H1 (cell line): ENCODE measurements around the gene CDH22. TPM values are rescaled to one million over a fixed set of nuclear protein-coding genes. Genes with fewer than 3 reads are reported as not detected.

ENCODE experiments used
- CTCF ChIA-PET: fragments of 300-600 bp; sonication (Branson Sonifier 250); formaldehyde crosslinking; loops from one replicate; lab custom pipeline; 2021; ENCODE audit not compliant: partially characterized antibody; lab: Charles Lee
- POLR2A ChIA-PET: fragments of 300-600 bp; sonication (Branson Sonifier 250); formaldehyde crosslinking; loops from one replicate; lab custom pipeline; 2021; ENCODE audit warnings: inconsistent platforms; ENCODE audit not compliant: partially characterized antibody; lab: Charles Lee
- DNase-seq, 2 experiments: peaks; one replicate each; pipeline versions ENCODE4 v3.0.0 to v3.0.0-alpha.2; 2010 to 2022; ENCODE audit warnings: low spot score in 2 of 2, low read depth in 1 of 2, mixed read lengths in 1 of 2
- FAIRE-seq: peaks from 2 replicates; lab custom pipeline; 2011; peaks lifted over from hg19 to GRCh38; lab: Jason Lieb, UNC
- H2AFZ ChIP-seq: 2 replicates; pipeline ENCODE4 v1.8.1; 2012; ENCODE audit warnings: low read length, inconsistent platforms
- H2AK5ac ChIP-seq: 2 replicates; pipeline ENCODE4 v1.6.1; 2013; ENCODE audit warnings: low read depth, low read length
- H2BK120ac ChIP-seq: replicated peaks from 2 replicates; pipeline ENCODE3; 2013; ENCODE audit warnings: low read depth, low read length, inconsistent platforms
- H2BK12ac ChIP-seq: 2 replicates; pipeline ENCODE4 v1.6.1; 2013; ENCODE audit warnings: low read depth, low read length
- H2BK15ac ChIP-seq: 2 replicates; pipeline ENCODE4 v1.6.1; 2013; ENCODE audit warnings: low read length
- H2BK20ac ChIP-seq: 2 replicates; pipeline ENCODE4 v1.6.1; 2013; ENCODE audit warnings: low read length
- H2BK5ac ChIP-seq: 2 replicates; pipeline ENCODE4 v1.6.1; 2013; ENCODE audit warnings: low read depth, low read length
- H3K14ac ChIP-seq: 2 replicates; pipeline ENCODE4 v1.6.1; 2013; ENCODE audit warnings: inconsistent platforms; ENCODE audit not compliant: insufficient read length
- H3K18ac ChIP-seq: 2 replicates; pipeline ENCODE4 v1.6.1; 2013; ENCODE audit warnings: low read length; ENCODE audit errors: extremely low read depth
- H3K23ac ChIP-seq: 2 replicates; pipeline ENCODE4 v1.6.1; 2013; ENCODE audit warnings: inconsistent platforms; ENCODE audit not compliant: insufficient read length
- H3K23me2 ChIP-seq: 2 replicates; pipeline ENCODE4 v1.6.1; 2013; ENCODE audit warnings: low read depth, low read length
- H3K27ac ChIP-seq: 2 replicates; pipeline ENCODE4 v1.6.1; 2011; ENCODE audit warnings: low read depth, low read length, inconsistent platforms
- H3K27me3 ChIP-seq, 4 experiments: replicated peaks in 1 of 4; 1 replicate in 1 of 4; 2 replicates in 3 of 4; pipeline versions ENCODE4 v1.6.1 to v1.8.1; 2011 to 2013; ENCODE audit warnings: low read length in 3 of 4, mild to moderate bottlenecking in 3 of 4, inconsistent platforms in 2 of 4, mixed read lengths in 2 of 4, moderate library complexity in 1 of 4; ENCODE audit not compliant: control insufficient read depth in 3 of 4, insufficient read depth in 3 of 4; ENCODE audit errors: extremely low read depth in 1 of 4
- H3K36me3 ChIP-seq, 4 experiments: 2 replicates each; pipeline versions ENCODE4 v1.6.1 to v1.8.1; 2011 to 2013; ENCODE audit warnings: mild to moderate bottlenecking in 4 of 4, low read length in 3 of 4, moderate library complexity in 2 of 4, control low read depth in 1 of 4, inconsistent platforms in 1 of 4; ENCODE audit not compliant: insufficient read depth in 4 of 4, control insufficient read depth in 2 of 4
- H3K4ac ChIP-seq: replicated peaks from 2 replicates; pipeline ENCODE3; 2013; ENCODE audit warnings: low read length, low read depth, mixed read lengths, inconsistent platforms; ENCODE audit not compliant: insufficient read length
- H3K4me1 ChIP-seq, 4 experiments: replicated peaks in 1 of 4; 1 replicate in 1 of 4; 2 replicates in 3 of 4; pipeline versions ENCODE4 v1.6.1 to v1.8.1; 2011 to 2013; ENCODE audit warnings: low read length in 3 of 4, inconsistent platforms in 2 of 4, mixed read lengths in 1 of 4; ENCODE audit not compliant: insufficient read depth in 4 of 4, control insufficient read depth in 3 of 4
- H3K4me2 ChIP-seq, 2 experiments: 2 replicates each; pipeline versions ENCODE4 v1.6.1 to v1.8.1; 2011 to 2013; ENCODE audit warnings: low read depth in 2 of 2, low read length in 2 of 2, control low read depth in 1 of 2, inconsistent platforms in 1 of 2, mild to moderate bottlenecking in 1 of 2; ENCODE audit not compliant: insufficient read depth in 1 of 2
- H3K4me3 ChIP-seq, 4 experiments: fragments of 200-600, 300-600 bp in 1 of 4; sonication (generic), shearing (Covaris generic), sonication (Bioruptor Twin) in 1 of 4; 2 replicates each; pipeline versions ENCODE4 v1.5.1 to v1.8.1; 2011 to 2016; ENCODE audit warnings: low read length in 4 of 4, low read depth in 3 of 4, control low read depth in 2 of 4, inconsistent platforms in 2 of 4, mild to moderate bottlenecking in 2 of 4, mixed read lengths in 1 of 4, moderate library complexity in 1 of 4; ENCODE audit not compliant: insufficient read depth in 2 of 4; ENCODE audit errors: extremely low read depth in 1 of 4
- H3K56ac ChIP-seq: replicated peaks from 2 replicates; pipeline ENCODE3; 2013; ENCODE audit warnings: low read depth, mild to moderate bottlenecking, mixed read lengths, low read length, inconsistent platforms; ENCODE audit not compliant: insufficient read length
- H3K79me1 ChIP-seq: 2 replicates; pipeline ENCODE4 v1.6.1; 2013; ENCODE audit warnings: low read depth, low read length, control low read depth
- H3K79me2 ChIP-seq, 2 experiments: 2 replicates each; pipeline versions ENCODE4 v1.6.1 to v1.8.1; 2012 to 2013; ENCODE audit warnings: low read length in 2 of 2, mild to moderate bottlenecking in 2 of 2, inconsistent platforms in 1 of 2; ENCODE audit not compliant: insufficient read depth in 2 of 2, control insufficient read depth in 1 of 2
- H3K9ac ChIP-seq, 4 experiments: replicated peaks in 1 of 4; 1 replicate in 1 of 4; 2 replicates in 3 of 4; pipeline versions ENCODE4 v1.6.1 to v1.8.1; 2011 to 2013; ENCODE audit warnings: low read depth in 3 of 4, low read length in 3 of 4, control low read depth in 2 of 4, mild to moderate bottlenecking in 2 of 4, moderate library complexity in 2 of 4, inconsistent platforms in 1 of 4; ENCODE audit errors: extremely low read depth in 1 of 4
- H3K9me3 ChIP-seq, 2 experiments: 2 replicates each; pipeline versions ENCODE4 v1.6.1 to v1.8.1; 2012 to 2013; ENCODE audit warnings: mild to moderate bottlenecking in 2 of 2, moderate library complexity in 2 of 2, control low read depth in 1 of 2, inconsistent platforms in 1 of 2, low read depth in 1 of 2, low read length in 1 of 2, mixed read lengths in 1 of 2; ENCODE audit not compliant: insufficient read depth in 2 of 2
- H4K20me1 ChIP-seq, 2 experiments: replicated peaks in 1 of 2; 2 replicates each; pipeline versions ENCODE3 to v1.8.1; 2011 to 2013; ENCODE audit warnings: inconsistent platforms in 2 of 2, low read length in 2 of 2, mild to moderate bottlenecking in 1 of 2; ENCODE audit not compliant: insufficient read depth in 2 of 2, control insufficient read depth in 1 of 2
- H4K5ac ChIP-seq: 2 replicates; pipeline ENCODE4 v1.6.1; 2013; ENCODE audit warnings: low read length, low read depth, mixed read lengths, inconsistent platforms; ENCODE audit not compliant: insufficient read length
- H4K8ac ChIP-seq: 2 replicates; pipeline ENCODE4 v1.8.0; 2013; ENCODE audit warnings: mild to moderate bottlenecking, moderate library complexity, low read length, inconsistent platforms; ENCODE audit not compliant: insufficient read depth; ENCODE audit errors: extremely low read depth
- H4K91ac ChIP-seq: replicated peaks from 2 replicates; pipeline ENCODE3; 2013; ENCODE audit warnings: low read length, mixed read lengths, inconsistent platforms; ENCODE audit not compliant: insufficient read length
- BRCA1 ChIP-seq: IDR thresholded peaks from 2 replicates; pipeline ENCODE4 v1.6.1; 2012; ENCODE audit warnings: low read depth, low read length, improper control_type of control experiment
- CBX5 ChIP-seq: fragments of 300-800, 300-1000 bp; sonication (generic); IDR thresholded peaks from 2 replicates; pipeline ENCODE4 v1.7.1; 2016; ENCODE audit warnings: antibody characterized with exemption, low read length, low read depth
- CREB1 ChIP-seq: IDR thresholded peaks from 2 replicates; pipeline ENCODE4 v1.6.1; 2012; ENCODE audit warnings: inconsistent platforms
- CTCF ChIP-seq, 3 experiments: IDR thresholded peaks; 1 replicate in 2 of 3; 2 replicates in 1 of 3; pipeline versions ENCODE4 v1.5.1 to v1.6.1; 2011; ENCODE audit warnings: low read length in 3 of 3, mild to moderate bottlenecking in 3 of 3, inconsistent platforms in 2 of 3, low read depth in 1 of 3, moderate library complexity in 1 of 3; ENCODE audit not compliant: insufficient read depth in 1 of 3; ENCODE audit errors: control extremely low read depth in 1 of 3
- HDAC2 ChIP-seq, 2 experiments: fragments of 300-600 bp in 1 of 2; sonication (generic) in 1 of 2; IDR thresholded peaks; 2 replicates each; pipeline ENCODE4 v1.6.1; 2011 to 2012; ENCODE audit warnings: low read depth in 2 of 2, low read length in 2 of 2, mild to moderate bottlenecking in 2 of 2, moderate library complexity in 2 of 2, borderline replicate concordance in 1 of 2, inconsistent platforms in 1 of 2
- KDM1A ChIP-seq: fragments of 200-600, 300-600 bp; sonication (generic); IDR thresholded peaks from 2 replicates; pipeline ENCODE4 v1.7.1; 2016; ENCODE audit warnings: mild to moderate bottlenecking, low read length, borderline replicate concordance
- SIRT6 ChIP-seq: IDR thresholded peaks from one replicate; pipeline ENCODE4 v1.7.1; 2012; ENCODE audit warnings: low read length, inconsistent platforms
- SUZ12 ChIP-seq: fragments of 200-600 bp; sonication (generic); IDR thresholded peaks from 2 replicates; pipeline ENCODE4 v1.6.1; 2012; ENCODE audit warnings: mild to moderate bottlenecking, inconsistent platforms, low read length, moderate library complexity, mixed read lengths
- TEAD4 ChIP-seq: IDR thresholded peaks from 2 replicates; pipeline ENCODE4 v1.6.1; 2012; ENCODE audit warnings: low read depth, low read length, inconsistent platforms, mixed read lengths
- WGBS, 2 experiments: shearing (Covaris generic) in 1 of 2; methylation state at CpG; one replicate each; pipeline versions ENCODE4 v1.1.6 to v1.1.7; 2013 to 2015; ENCODE audit warnings: low lambda C conversion rate in 2 of 2, mixed read lengths in 2 of 2, inconsistent platforms in 1 of 2, low coverage in 1 of 2, missing lambda C conversion rate in 1 of 2; ENCODE audit not compliant: insufficient replicate concordance in 2 of 2, insufficient coverage in 1 of 2, insufficient read length in 1 of 2; ENCODE audit errors: extremely low coverage in 1 of 2, missing lambda C conversion rate in 1 of 2; 5-methylcytosine and 5-hydroxymethylcytosine counted together
- polyA plus RNA-seq, 7 experiments: library from polyadenylated mRNA; depleted of rRNA in 3 of 7; stranded (reverse) in 5 of 7; unstranded in 2 of 7; fragments of >200 nt in 5 of 7; fragments of 200-250 nt in 2 of 7; gene quantifications; 1 replicate in 5 of 7; 2 replicates in 1 of 7; 4 replicates in 1 of 7; pipeline versions ENCODE4 v1.2.1 to v1.2.3, GENCODE V29; 2011 to 2013; ENCODE audit warnings: missing spikeins in 2 of 7, mixed read lengths in 2 of 7
- total RNA-seq: library from RNA; stranded (reverse); fragmentation: NEBNext Ultra II Directional; extraction: Animal tissue kit (Norgen Biotek cat#: 25700); gene quantifications from 2 replicates; pipeline ENCODE4 v1.2.1, GENCODE V29; 2021

Gene CDH22
- total and polyA plus RNA-seq, 2 of the 8 experiments (the other 6 are each of a cell fraction or from before 2014, with no cell fraction given): 0.35 to 0.39 TPM

GRCh38 chr20:46331611-46332361, 23.5 kb upstream of the CDH22 start:
- POLR2A ChIA-PET: interaction anchor here (1.1 to 3.3 kb wide), 6 partner anchors 10 to 243 kb away, joined by 3 to 10 read pairs (median 4); no protein-coding TSS in a partner anchor
- CTCF ChIA-PET: interaction anchor here (0.9 to 17.6 kb wide), 11 partner anchors 9 to 202 kb away, joined by 3 to 214 read pairs (median 5); partner anchors contain the start of gene CDH22
- Histone ChIP-seq H2AK5ac (no peak overlapping the region), H3K9ac (no peak overlapping the region), H4K5ac (no peak overlapping the region), H4K8ac (no peak overlapping the region; the same call in 1 of the 2 replicates), H3K79me2 (no peaks in the 10 kb centered on the region), H3K79me1 (no peaks in the 10 kb centered on the region), H4K91ac (no peak overlapping the region), H3K18ac (no peak overlapping the region; the same call in 1 of the 2 replicates), H3K4me1 (peaks cover 0 to 27% (median 9%) of the 10 kb centered on the region in 4 experiments; a peak in 6 of 7 replicates), H2BK120ac (no peak overlapping the region), H2BK12ac (no peak overlapping the region), H2BK15ac (no peak overlapping the region), H3K56ac (no peak overlapping the region), H3K14ac (no peak overlapping the region), H3K4me2 (no peak overlapping the region), H2AFZ (no peak overlapping the region), H4K20me1 (no peaks in the 10 kb centered on the region), H2BK5ac (no peak overlapping the region; the same call in 1 of the 2 replicates), H3K23ac (no peak overlapping the region), H3K23me2 (no peaks in the 10 kb centered on the region), H3K36me3 (no peaks in the 10 kb centered on the region), H3K27ac (no peak overlapping the region), H3K4me3 (no peak overlapping the region), H3K9me3 (no peaks in the 10 kb centered on the region), H2BK20ac (no peak overlapping the region), H3K4ac (no peak overlapping the region), H3K27me3 (peaks cover 0 to 3% (median 0%) of the 10 kb centered on the region in 4 experiments; a peak in 2 of 7 replicates)
- FAIRE-seq: no peak
- no peak for DNase-seq
- 82% methylated on average over 13 of the region's 13 CpGs; no CpG with 5 or more reads in 1 of the 2 experiments for WGBS, 2 experiments
- TF ChIP-seq CTCF (IDR thresholded peaks at IDR 0.05; ENCODE audit: control extremely low read depth in 1 of 3, insufficient read depth in 1 of 3, low read depth in 1 of 3, low read length in 3 of 3) (no peak), CBX5 (no peak), TEAD4 (no peak), CREB1 (no peak), HDAC2 (IDR thresholded peaks at IDR 0.05; ENCODE audit: borderline replicate concordance in 1 of 2, low read depth in 2 of 2, low read length in 2 of 2) (no peak), KDM1A (no peak), SIRT6 (no peak), SUZ12 (no peak), BRCA1 (no peak)
